ENCODE measurements around the gene LEKR1. TPM values are rescaled to one million over a fixed set of nuclear protein-coding genes. Genes with fewer than 3 reads are reported as not detected.

The LEKR1 gene
- total and polyA plus RNA-seq, 2 donors (not counting 3 experiments of a cell fraction or from before 2014, with no cell fraction given), result 0.07 to 0.64 TPM

DNA sequence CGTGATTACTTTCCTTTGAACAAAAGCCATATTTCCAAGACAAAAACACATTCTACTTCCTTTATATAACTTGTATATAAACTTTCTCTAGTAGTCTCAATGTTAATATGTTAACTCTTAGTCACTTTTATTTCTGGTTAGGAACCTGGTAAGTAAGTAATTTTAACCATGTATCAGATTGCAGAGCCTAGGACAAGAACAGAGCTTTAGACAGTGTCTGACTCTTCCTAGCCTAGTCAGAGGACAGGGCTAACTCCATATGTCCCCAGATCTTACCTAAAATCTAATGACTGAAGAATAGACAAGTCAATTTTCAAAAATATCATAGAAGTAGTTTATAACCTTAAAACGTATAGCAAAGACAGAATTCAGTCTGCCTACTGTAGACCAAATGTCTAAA is 8.3 kb downstream of the LEKR1 start:
- FAIRE-seq, result no peak
- no peaks in the 10 kb centered on the region for H3K36me3 ChIP-seq (ENCODE audit: control insufficient read depth in 2 of 2, extremely low read depth in 1 of 2, insufficient read depth in 2 of 2, low read length in 2 of 2)
- dilution Hi-C loops (cut with MboI; ENCODE audit: extremely low pct_ligation_motif_present, low sequenced_read_pairs), result no loop called here
- intact Hi-C loops (cut with micrococcal nuclease), result no loop called here
- no peak overlapping the region for H3K9ac ChIP-seq (replicated peaks; ENCODE audit: extremely low read depth, insufficient read depth, low read length)
- TF ChIP-seq POLR2AphosphoS5 (IDR thresholded peaks at IDR 0.05; ENCODE audit: insufficient read depth, low read depth, low read length) (no peak), FOS (IDR thresholded peaks at IDR 0.05; ENCODE audit: borderline replicate concordance, insufficient read depth, low read length) (no peak), JUN (IDR thresholded peaks at IDR 0.05; ENCODE audit: borderline replicate concordance, insufficient read depth, insufficient read length, low read depth) (no peak), GATA2 (IDR thresholded peaks at IDR 0.05; ENCODE audit: insufficient read depth, insufficient read length, low read depth, low read length) (no peak), POLR2A (IDR thresholded peaks at IDR 0.05; ENCODE audit: low read depth, low read length) (no peak), CTCF (IDR thresholded peaks at IDR 0.05; ENCODE audit: extremely low read depth in 1 of 2, insufficient read depth in 1 of 2, low read depth in 1 of 2, low read length in 2 of 2) (no peak), EZH2 (IDR thresholded peaks at IDR 0.05; ENCODE audit: borderline replicate concordance, low read depth, low read length, severe bottlenecking) (no peak), MYC (IDR thresholded peaks at IDR 0.05; ENCODE audit: low read depth, low read length) (no peak)
- TF ChIP-seq, protein P1, sequence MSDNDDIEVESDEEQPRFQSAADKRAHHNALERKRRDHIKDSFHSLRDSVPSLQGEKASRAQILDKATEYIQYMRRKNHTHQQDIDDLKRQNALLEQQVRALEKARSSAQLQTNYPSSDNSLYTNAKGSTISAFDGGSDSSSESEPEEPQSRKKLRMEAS (IDR thresholded peaks at IDR 0.05; ENCODE audit: insufficient read depth, insufficient read length), result no peak
- H3K9me1 ChIP-seq (replicated peaks; ENCODE audit: control insufficient read depth, extremely low read depth, insufficient read depth, low read length), result no peaks in the 10 kb centered on the region
- H3K4me1 ChIP-seq (ENCODE audit: control insufficient read depth, extremely low read depth, insufficient read depth, low read length), result no peaks in the 10 kb centered on the region
- H3K9me3 ChIP-seq (replicated peaks; ENCODE audit: control insufficient read depth, insufficient read depth, low read length), result no peaks in the 10 kb centered on the region
- no peak overlapping the region for H3K27ac ChIP-seq (ENCODE audit: insufficient read depth, low read depth, low read length)
- no peaks in the 10 kb centered on the region for H3K79me2 ChIP-seq (ENCODE audit: control insufficient read depth, insufficient read depth, low read length)
- H3K4me2 ChIP-seq (ENCODE audit: insufficient read depth, low read length), result no peak overlapping the region
- no peaks in the 10 kb centered on the region for H4K20me1 ChIP-seq (replicated peaks; ENCODE audit: control insufficient read depth, extremely low read depth, insufficient read depth, low read length)
- POLR2A ChIA-PET, result no interaction called here
- no TSS peak for BruUV-seq (replicated peaks)
- DNase-seq (ENCODE audit: low read depth, low spot score), result no peak
- CTCF ChIA-PET, result interaction anchor here (1.5 kb wide), 1 partner anchor 22 kb away, joined by 4 read pairs; no protein-coding TSS in a partner anchor
- no peak overlapping the region for H2AFZ ChIP-seq (ENCODE audit: low read depth, low read length)
- no peak overlapping the region for H3K4me3 ChIP-seq (replicated peaks in 1 of 3; ENCODE audit: insufficient read depth in 1 of 3, low read depth in 1 of 3, low read length in 3 of 3)
- H3K27me3 ChIP-seq (ENCODE audit: control insufficient read depth in 2 of 2, insufficient read depth in 2 of 2, low read length in 2 of 2), result no peaks in the 10 kb centered on the region

All from endothelial cell of umbilical vein (primary cell).